Mesothelial cell of epicardium (in vitro differentiated cells): Measurements from ENCODE around the gene NHSL2. TPM values are rescaled to one million over a fixed set of nuclear protein-coding genes. Genes with fewer than 3 reads are reported as not detected.

Experiments used
- DNase-seq, 2 experiments: peaks; one replicate each; pipeline ENCODE4 v3.0.0; 2021; ENCODE audit warnings: low spot score in 2 of 2; ENCODE audit not compliant: unreplicated experiment in 2 of 2
- H3K27ac Mint-ChIP-seq: 2 replicates; pipeline ENCODE4 v1.8.0; 2021; ENCODE audit warnings: mixed read lengths
- H3K27me3 Mint-ChIP-seq: 2 replicates; pipeline ENCODE4 v1.8.0; 2021; ENCODE audit warnings: low read depth, mixed read lengths
- H3K36me3 Mint-ChIP-seq: 2 replicates; pipeline ENCODE4 v1.8.0; 2021; ENCODE audit warnings: mixed read lengths
- H3K4me1 Mint-ChIP-seq: 2 replicates; pipeline ENCODE4 v1.8.0; 2021; ENCODE audit warnings: mixed read lengths
- H3K4me3 Mint-ChIP-seq: 2 replicates; pipeline ENCODE4 v1.8.0; 2021; ENCODE audit warnings: mild to moderate bottlenecking, moderate library complexity, mixed read lengths
- H3K9me3 Mint-ChIP-seq: 2 replicates; pipeline ENCODE4 v1.8.0; 2021; ENCODE audit warnings: mixed read lengths
- total RNA-seq: library from RNA; stranded (reverse); gene quantifications from 3 replicates; pipeline ENCODE4 v1.2.1, GENCODE V29; 2021
- TF ChIP-seq, protein P1 (sequence below): fragments of 200-600 bp; sonication (generic); IDR thresholded peaks from one replicate; pipeline ENCODE4 v1.5.0; 2021; ENCODE audit warnings: antibody characterized with exemption; ENCODE audit not compliant: unreplicated experiment

Gene NHSL2
- total RNA-seq, 1 donor from 2014 or later = 24.0 TPM

DNA sequence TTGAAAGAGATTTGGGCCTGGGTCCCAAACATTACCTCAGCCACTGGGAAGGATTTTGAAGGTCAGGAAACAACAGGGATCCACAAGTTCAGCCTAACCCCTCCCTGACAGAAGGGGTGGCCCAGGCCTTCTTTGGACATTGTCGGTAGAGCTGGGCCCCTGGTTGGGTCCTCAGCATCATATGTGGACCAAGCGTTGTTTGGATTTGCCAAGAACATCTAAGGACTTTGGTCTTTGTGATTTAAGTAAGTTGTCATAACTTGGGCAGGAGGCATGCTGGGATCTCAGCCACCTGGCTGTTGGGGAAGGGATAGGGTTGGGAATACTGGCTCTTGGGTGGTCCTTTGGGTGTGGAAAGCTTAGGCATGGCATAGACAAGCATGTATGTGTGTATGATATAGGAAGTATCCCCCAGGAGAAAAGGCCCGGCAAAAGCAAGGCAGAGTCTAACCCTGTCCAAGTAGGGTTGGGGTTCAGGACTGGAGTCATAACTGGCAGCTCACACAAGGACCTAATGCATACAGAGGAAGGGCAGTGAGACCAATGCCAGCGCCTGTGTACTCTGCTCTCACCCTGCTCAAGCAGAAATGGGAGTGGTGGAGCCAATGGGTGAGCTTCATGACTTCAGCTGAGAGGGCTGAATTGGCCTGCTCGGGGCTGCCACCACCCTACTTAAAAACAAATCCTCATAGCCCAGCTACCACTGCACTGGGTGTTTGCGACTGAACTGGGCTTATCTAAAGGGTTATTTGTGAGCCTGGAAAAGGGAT, 118.2 kb downstream of the NHSL2 start:
- TF ChIP-seq, protein P1, sequence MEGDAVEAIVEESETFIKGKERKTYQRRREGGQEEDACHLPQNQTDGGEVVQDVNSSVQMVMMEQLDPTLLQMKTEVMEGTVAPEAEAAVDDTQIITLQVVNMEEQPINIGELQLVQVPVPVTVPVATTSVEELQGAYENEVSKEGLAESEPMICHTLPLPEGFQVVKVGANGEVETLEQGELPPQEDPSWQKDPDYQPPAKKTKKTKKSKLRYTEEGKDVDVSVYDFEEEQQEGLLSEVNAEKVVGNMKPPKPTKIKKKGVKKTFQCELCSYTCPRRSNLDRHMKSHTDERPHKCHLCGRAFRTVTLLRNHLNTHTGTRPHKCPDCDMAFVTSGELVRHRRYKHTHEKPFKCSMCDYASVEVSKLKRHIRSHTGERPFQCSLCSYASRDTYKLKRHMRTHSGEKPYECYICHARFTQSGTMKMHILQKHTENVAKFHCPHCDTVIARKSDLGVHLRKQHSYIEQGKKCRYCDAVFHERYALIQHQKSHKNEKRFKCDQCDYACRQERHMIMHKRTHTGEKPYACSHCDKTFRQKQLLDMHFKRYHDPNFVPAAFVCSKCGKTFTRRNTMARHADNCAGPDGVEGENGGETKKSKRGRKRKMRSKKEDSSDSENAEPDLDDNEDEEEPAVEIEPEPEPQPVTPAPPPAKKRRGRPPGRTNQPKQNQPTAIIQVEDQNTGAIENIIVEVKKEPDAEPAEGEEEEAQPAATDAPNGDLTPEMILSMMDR = no peak
- Mint-ChIP-seq H3K9me3 (peaks cover 7% of the 10 kb centered on the region), H3K4me3 (no peak overlapping the region), H3K4me1 (peaks cover 27% of the 10 kb centered on the region), H3K36me3 (peaks cover 2% of the 10 kb centered on the region), H3K27ac (peak overlapping the region; percentile 92), H3K27me3 (no peaks in the 10 kb centered on the region)
- DNase-seq = no peak

DNA sequence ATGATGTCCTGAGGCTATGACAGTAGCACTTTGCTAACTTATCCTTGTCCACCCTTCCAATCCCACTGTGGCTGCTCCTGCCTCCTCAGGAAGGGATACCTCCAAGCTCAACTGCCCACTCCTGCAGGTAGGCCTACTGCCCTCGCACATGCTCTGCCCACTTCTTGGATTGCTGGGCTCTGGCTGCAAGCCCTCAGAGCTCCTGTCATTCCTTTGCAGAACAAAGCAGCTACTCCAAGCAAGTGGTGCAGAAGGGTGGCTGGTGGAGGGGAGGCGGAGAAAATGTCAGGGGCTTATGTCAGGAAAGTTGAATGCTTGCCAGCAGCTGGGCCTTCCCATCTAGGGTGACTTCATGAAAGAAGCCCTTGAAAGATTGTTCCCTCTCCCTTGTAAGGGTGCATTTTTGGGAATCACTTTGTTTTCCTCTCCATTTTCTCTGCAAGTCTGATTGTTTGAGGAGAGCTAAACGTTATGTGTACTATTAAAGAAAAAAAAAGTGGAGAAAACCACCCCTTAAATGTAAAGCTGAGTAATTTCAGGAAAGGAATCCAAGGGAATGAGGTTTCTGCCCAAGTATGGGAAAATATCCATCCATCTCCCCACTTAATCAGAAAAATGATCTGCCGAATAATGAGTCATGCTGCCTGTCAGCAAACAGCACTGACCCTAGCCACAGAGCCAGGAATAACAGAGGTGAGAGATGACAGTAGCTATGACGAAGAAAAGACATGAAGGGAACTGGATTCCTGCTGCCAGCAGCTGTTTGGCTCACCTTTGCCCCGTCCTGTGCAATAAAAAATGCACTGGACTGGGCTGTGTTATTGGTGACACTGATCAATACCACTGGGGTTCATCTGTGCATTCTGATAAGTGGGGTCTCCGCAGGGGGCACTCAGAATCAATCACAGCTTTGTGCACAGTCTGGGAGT, 119.1 kb downstream of the NHSL2 start:
- H3K9me3 Mint-ChIP-seq = peaks cover 10% of the 10 kb centered on the region
- no peaks in the 10 kb centered on the region for H3K27me3 Mint-ChIP-seq
- TF ChIP-seq, protein P1 = no peak
- H3K4me3 Mint-ChIP-seq = no peak overlapping the region
- peaks cover 2% of the 10 kb centered on the region for H3K36me3 Mint-ChIP-seq
- peak overlapping the region; percentile 92 for H3K27ac Mint-ChIP-seq
- peaks cover 27% of the 10 kb centered on the region for H3K4me1 Mint-ChIP-seq
- no peak for DNase-seq

DNA sequence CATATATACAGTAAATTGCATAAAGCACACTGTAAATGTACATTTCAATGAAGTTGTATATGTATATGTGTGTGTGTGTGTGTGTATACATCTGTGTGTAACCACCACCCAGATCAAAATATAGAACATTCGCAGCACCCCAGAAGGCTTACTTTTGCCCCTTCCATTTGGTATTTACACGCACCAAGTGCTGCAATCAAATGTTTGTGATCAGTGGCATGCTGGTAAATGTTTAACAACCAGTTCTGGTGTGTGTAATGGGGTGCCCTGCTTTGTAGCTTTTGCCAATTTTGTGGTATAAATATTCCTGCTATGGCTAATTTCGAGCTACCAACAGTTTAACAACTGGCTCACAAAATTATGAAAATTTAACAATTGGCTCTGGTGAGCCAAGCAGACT, 119.8 kb downstream of the NHSL2 start:
- TF ChIP-seq, protein P1 = no peak
- peaks cover 5% of the 10 kb centered on the region for H3K36me3 Mint-ChIP-seq
- peaks cover 14% of the 10 kb centered on the region for H3K9me3 Mint-ChIP-seq
- peaks cover 27% of the 10 kb centered on the region for H3K4me1 Mint-ChIP-seq
- no peak overlapping the region for H3K4me3 Mint-ChIP-seq
- no peak for DNase-seq
- peak overlapping the region; percentile 92 for H3K27ac Mint-ChIP-seq
- no peaks in the 10 kb centered on the region for H3K27me3 Mint-ChIP-seq

DNA sequence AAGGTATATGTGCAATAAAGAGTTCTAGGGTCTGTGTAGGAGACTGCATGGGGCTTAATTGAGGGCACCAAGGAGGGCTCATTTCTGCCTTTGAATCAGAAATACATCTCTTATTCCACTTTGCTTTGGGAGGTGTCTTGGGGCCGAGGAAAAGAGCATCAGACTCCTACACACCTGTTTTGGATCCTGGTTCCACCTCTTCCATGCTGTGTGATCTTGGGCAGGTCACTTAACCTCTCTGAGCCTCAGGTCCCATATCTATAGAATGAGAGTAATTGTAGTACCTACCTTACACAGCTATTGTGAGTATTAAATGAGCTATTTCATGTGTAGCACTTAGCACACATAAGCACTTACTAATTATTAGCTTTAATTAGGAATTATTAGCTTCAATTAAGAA, 120.5 kb downstream of the NHSL2 start:
- TF ChIP-seq, protein P1 = no peak
- Mint-ChIP-seq H3K27me3 (no peaks in the 10 kb centered on the region), H3K27ac (peak overlapping the region; percentile 39), H3K9me3 (peaks cover 18% of the 10 kb centered on the region), H3K36me3 (peaks cover 6% of the 10 kb centered on the region), H3K4me3 (no peak overlapping the region), H3K4me1 (peaks cover 27% of the 10 kb centered on the region)
- no peak for DNase-seq

DNA sequence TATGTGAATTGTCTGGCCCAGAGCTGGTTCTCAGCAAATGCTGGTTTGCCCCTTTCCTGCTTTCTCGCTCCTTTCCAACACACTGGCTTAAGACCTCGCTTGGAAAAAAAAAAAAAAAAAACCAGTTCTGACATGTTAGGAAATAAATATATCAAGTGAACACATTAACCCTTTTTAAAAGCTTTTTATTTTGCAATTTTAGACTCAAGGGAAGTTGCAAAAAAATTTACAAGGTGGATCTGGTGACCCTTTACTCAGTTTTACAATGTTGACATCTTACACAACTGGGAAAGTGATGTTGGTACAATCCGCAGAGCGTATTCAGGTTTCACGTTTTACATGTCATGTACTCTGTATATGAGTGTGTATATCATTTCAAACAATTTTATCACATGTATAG, 121.0 kb downstream of the NHSL2 start:
- DNase-seq = no peak
- Mint-ChIP-seq H3K27me3 (no peaks in the 10 kb centered on the region), H3K27ac (peak overlapping the region; percentile 50), H3K4me1 (peaks cover 27% of the 10 kb centered on the region), H3K4me3 (no peak overlapping the region), H3K9me3 (peaks cover 21% of the 10 kb centered on the region), H3K36me3 (peaks cover 10% of the 10 kb centered on the region)
- TF ChIP-seq, protein P1 = no peak
